ENCODE results near the gene CCDC13. TPM values are rescaled to one million over a fixed set of nuclear protein-coding genes. Genes with fewer than 3 reads are reported as not detected.

The CCDC13 gene
- total RNA-seq, 1 experiment from 2014 or later = 0.41 TPM

DNA sequence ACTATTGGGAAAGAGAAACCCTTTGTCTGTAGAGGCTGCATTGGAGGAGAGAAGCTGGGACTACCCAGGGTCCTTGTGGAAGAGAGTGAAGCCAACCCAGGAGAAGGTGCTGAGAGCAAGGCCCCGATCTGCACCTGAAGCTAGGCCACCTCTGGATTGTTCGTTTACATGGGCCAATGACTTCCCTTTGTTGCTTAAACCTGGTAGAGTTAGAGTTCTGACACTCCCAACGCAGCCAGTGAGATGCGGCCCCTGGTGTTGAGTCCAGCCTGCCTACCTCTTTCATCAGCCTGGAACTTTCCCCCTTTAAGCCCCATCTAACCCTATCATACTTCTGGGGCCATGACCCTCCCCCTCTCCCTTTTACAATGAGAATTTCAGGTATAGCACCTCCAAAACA, 30.8 kb downstream of the CCDC13 start:
- no peak for DNase-seq
- no peaks in the 10 kb centered on the region for H4K20me1 ChIP-seq (ENCODE audit: insufficient read depth)
- H3K9me3 ChIP-seq (ENCODE audit: insufficient read depth, low read depth) = no peaks in the 10 kb centered on the region
- 0 out of 2 replicates have a peak, but pooled peaks cover 3% of the 10 kb centered on the region for H3F3A ChIP-seq (ENCODE audit: insufficient read depth, low read depth)
- no peak overlapping the region for H2AFZ ChIP-seq
- H3K27me3 ChIP-seq (ENCODE audit: insufficient read depth, low read depth) = no peaks in the 10 kb centered on the region
- H3K4me1 ChIP-seq (replicated peaks; ENCODE audit: insufficient read depth) = 0 out of 2 replicates have a peak, but pooled peaks cover 12% of the 10 kb centered on the region
- CTCF ChIA-PET = no interaction called here
- intact Hi-C loops (cut with micrococcal nuclease; ENCODE audit: unreplicated experiment) = loop anchor here (5.0 kb wide), 1 partner anchor 185 kb away; no protein-coding TSS in a partner anchor
- no TSS peak for BruUV-seq (replicated peaks)
- H3K36me3 ChIP-seq (ENCODE audit: low read depth) = no peaks in the 10 kb centered on the region
- no peaks in the 10 kb centered on the region for H3K79me2 ChIP-seq (ENCODE audit: low read depth)
- TF ChIP-seq, protein P1, sequence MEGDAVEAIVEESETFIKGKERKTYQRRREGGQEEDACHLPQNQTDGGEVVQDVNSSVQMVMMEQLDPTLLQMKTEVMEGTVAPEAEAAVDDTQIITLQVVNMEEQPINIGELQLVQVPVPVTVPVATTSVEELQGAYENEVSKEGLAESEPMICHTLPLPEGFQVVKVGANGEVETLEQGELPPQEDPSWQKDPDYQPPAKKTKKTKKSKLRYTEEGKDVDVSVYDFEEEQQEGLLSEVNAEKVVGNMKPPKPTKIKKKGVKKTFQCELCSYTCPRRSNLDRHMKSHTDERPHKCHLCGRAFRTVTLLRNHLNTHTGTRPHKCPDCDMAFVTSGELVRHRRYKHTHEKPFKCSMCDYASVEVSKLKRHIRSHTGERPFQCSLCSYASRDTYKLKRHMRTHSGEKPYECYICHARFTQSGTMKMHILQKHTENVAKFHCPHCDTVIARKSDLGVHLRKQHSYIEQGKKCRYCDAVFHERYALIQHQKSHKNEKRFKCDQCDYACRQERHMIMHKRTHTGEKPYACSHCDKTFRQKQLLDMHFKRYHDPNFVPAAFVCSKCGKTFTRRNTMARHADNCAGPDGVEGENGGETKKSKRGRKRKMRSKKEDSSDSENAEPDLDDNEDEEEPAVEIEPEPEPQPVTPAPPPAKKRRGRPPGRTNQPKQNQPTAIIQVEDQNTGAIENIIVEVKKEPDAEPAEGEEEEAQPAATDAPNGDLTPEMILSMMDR (conservative IDR thresholded peaks at IDR 0.05) = no peak
- TF ChIP-seq EZH2 (IDR thresholded peaks at IDR 0.05; ENCODE audit: low read depth) = no peak
- POLR2A ChIA-PET (ENCODE audit: unreplicated experiment) = no interaction called here
- H3K4me2 ChIP-seq = no peak overlapping the region
- no peak overlapping the region for H3K27ac ChIP-seq
- H3K9me2 ChIP-seq (ENCODE audit: insufficient read depth) = no peaks in the 10 kb centered on the region
- no peak overlapping the region for H3K4me3 ChIP-seq

- DNase-seq = no peak
- H4K20me1 ChIP-seq (ENCODE audit: insufficient read depth) = no peaks in the 10 kb centered on the region
- no peak overlapping the region for H3K27ac ChIP-seq
- 0 out of 2 replicates have a peak, but pooled peaks cover 3% of the 10 kb centered on the region for H3F3A ChIP-seq (ENCODE audit: insufficient read depth, low read depth)
- no peak overlapping the region for H2AFZ ChIP-seq
- no peak overlapping the region for H3K4me2 ChIP-seq
- H3K27me3 ChIP-seq (ENCODE audit: insufficient read depth, low read depth) = no peaks in the 10 kb centered on the region
- H3K4me3 ChIP-seq = no peak overlapping the region
- no peaks in the 10 kb centered on the region for H3K79me2 ChIP-seq (ENCODE audit: low read depth)
- TF ChIP-seq, protein P1 (conservative IDR thresholded peaks at IDR 0.05) = no peak
- TF ChIP-seq EZH2 (IDR thresholded peaks at IDR 0.05; ENCODE audit: low read depth) = no peak
- no peaks in the 10 kb centered on the region for H3K9me2 ChIP-seq (ENCODE audit: insufficient read depth)
- H3K36me3 ChIP-seq (ENCODE audit: low read depth) = no peaks in the 10 kb centered on the region
- ChIA-PET POLR2A (ENCODE audit: unreplicated experiment) (no interaction called here), CTCF (no interaction called here)
- BruUV-seq (replicated peaks) = no TSS peak
- intact Hi-C loops (cut with micrococcal nuclease; ENCODE audit: unreplicated experiment) = loop anchor here (5.0 kb wide), 1 partner anchor 184 kb away; no protein-coding TSS in a partner anchor
- no peaks in the 10 kb centered on the region for H3K9me3 ChIP-seq (ENCODE audit: insufficient read depth, low read depth)
- 0 out of 2 replicates have a peak, but pooled peaks cover 12% of the 10 kb centered on the region for H3K4me1 ChIP-seq (replicated peaks; ENCODE audit: insufficient read depth)
Observed at GRCh38 chr3:42741796-42742195, 31.3 kb downstream of the CCDC13 start.

DNA sequence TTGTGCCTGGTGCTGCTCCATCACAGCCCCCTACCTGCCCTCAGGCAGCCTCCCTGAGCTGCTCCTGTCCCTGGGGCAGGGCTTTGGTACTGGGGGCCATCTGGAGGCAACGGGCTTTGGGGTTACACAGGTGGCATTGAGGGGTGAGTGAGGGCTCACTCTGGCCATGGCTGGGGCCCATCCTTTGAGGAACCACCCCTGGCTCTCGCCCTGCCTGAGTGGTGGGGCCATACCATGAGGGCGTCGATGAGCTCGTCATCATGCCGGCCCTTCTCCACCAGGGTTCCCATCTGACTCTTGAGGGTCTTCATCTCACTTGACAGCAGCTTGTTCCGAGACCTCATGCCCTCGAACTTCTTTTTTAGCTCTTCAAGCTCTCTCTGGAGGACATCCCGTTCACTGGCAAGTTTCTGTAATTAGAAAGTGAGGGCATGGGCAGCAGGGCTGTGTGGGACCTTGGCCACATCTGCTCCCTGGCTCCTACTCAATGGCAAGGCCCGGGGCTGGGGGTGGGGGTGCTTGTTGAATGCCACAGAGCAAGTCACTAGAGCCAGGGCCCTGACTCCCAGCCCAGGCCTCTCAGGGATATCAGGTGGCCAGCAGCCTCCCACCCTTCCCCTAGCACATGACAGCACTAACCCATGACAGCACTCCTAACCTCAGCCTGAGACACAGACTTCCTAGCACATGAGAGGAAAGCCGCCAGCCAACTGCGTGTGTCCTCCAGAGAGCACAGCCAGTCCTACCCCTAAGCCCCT, 33.5 kb downstream of the CCDC13 start:
- H3K27ac ChIP-seq = no peak overlapping the region
- CTCF ChIA-PET = no interaction called here
- no peaks in the 10 kb centered on the region for H3K9me3 ChIP-seq (ENCODE audit: insufficient read depth, low read depth)
- intact Hi-C loops (cut with micrococcal nuclease; ENCODE audit: unreplicated experiment) = loop anchor here (5.0 kb wide), 1 partner anchor 182 kb away; no protein-coding TSS in a partner anchor
- no peaks in the 10 kb centered on the region for H3K4me1 ChIP-seq (replicated peaks; ENCODE audit: insufficient read depth)
- 0 out of 2 replicates have a peak, but pooled peaks cover 6% of the 10 kb centered on the region for H3K27me3 ChIP-seq (ENCODE audit: insufficient read depth, low read depth)
- POLR2A ChIA-PET (ENCODE audit: unreplicated experiment) = no interaction called here
- no peak for TF ChIP-seq EZH2 (IDR thresholded peaks at IDR 0.05; ENCODE audit: low read depth)
- TF ChIP-seq, protein P1 (conservative IDR thresholded peaks at IDR 0.05) = no peak
- no peaks in the 10 kb centered on the region for H4K20me1 ChIP-seq (ENCODE audit: insufficient read depth)
- no peak for DNase-seq
- no peak overlapping the region for H3K4me3 ChIP-seq
- H3K4me2 ChIP-seq = no peak overlapping the region
- H3K79me2 ChIP-seq (ENCODE audit: low read depth) = no peaks in the 10 kb centered on the region
- H3K36me3 ChIP-seq (ENCODE audit: low read depth) = no peaks in the 10 kb centered on the region
- H3K9me2 ChIP-seq (ENCODE audit: insufficient read depth) = no peaks in the 10 kb centered on the region
- H3F3A ChIP-seq (ENCODE audit: insufficient read depth, low read depth) = 0 out of 2 replicates have a peak, but pooled peaks cover 3% of the 10 kb centered on the region
- BruUV-seq (replicated peaks) = no TSS peak
- H2AFZ ChIP-seq = no peak overlapping the region
